SK-N-SH treated with all-trans-retinoic acid at 6 μM for 48 hours (cell line): ENCODE data around the gene PDE1A.

ENCODE experiments used
- ATAC-seq: fragments of 200-7000 bp; cut with Tn5 transposase; 3 replicates; pipeline ENCODE4 v1.9.1; 2020; ENCODE audit warnings: mild to moderate bottlenecking, moderate library complexity
- ARNTL ChIP-seq: fragments of 450-650 bp; formaldehyde crosslinking; IDR thresholded peaks from 2 replicates; pipeline ENCODE4 v1.5.0; 2020; ENCODE audit warnings: low read depth, mild to moderate bottlenecking, moderate library complexity, borderline replicate concordance
- BACH2 ChIP-seq: fragments of 250-450 bp; sonication (Bioruptor Pico); IDR thresholded peaks from 2 replicates; pipeline ENCODE4 v1.9.0; 2021; ENCODE audit warnings: mild to moderate bottlenecking, borderline replicate concordance
- CREB5 ChIP-seq: fragments of 250-450 bp; sonication (Bioruptor Pico); IDR thresholded peaks from 2 replicates; pipeline ENCODE4 v1.5.1; 2020; ENCODE audit warnings: low read depth, mild to moderate bottlenecking, moderate library complexity
- CSDC2 ChIP-seq: fragments of 250-450 bp; sonication (Bioruptor Pico); IDR thresholded peaks from 2 replicates; pipeline ENCODE4 v1.5.0; 2020; ENCODE audit warnings: mild to moderate bottlenecking, moderate library complexity
- CSRNP3 ChIP-seq: fragments of 250-450 bp; sonication (Bioruptor Pico); IDR thresholded peaks from 2 replicates; pipeline ENCODE4 v1.5.1; 2021; ENCODE audit warnings: mild to moderate bottlenecking, moderate library complexity
- ESRRG ChIP-seq: fragments of 250-450 bp; sonication (Bioruptor Pico); IDR thresholded peaks from 2 replicates; pipeline ENCODE4 v1.6.1; 2021; ENCODE audit warnings: mild to moderate bottlenecking
- GLIS3 ChIP-seq: fragments of 250-450 bp; sonication (Bioruptor Pico); IDR thresholded peaks from 2 replicates; pipeline ENCODE4 v1.5.0; 2020; ENCODE audit warnings: mild to moderate bottlenecking, moderate library complexity
- ISL1 ChIP-seq: fragments of 250-450 bp; sonication (Bioruptor Pico); IDR thresholded peaks from 2 replicates; pipeline ENCODE4 v2.1.2; 2022; ENCODE audit warnings: mild to moderate bottlenecking, moderate library complexity
- OSR1 ChIP-seq: fragments of 250-450 bp; sonication (Bioruptor Pico); IDR thresholded peaks from 2 replicates; pipeline ENCODE4 v1.8.0; 2022; ENCODE audit warnings: moderate library complexity, mild to moderate bottlenecking, inconsistent platforms
- PATZ1 ChIP-seq: fragments of 250-450 bp; sonication (Bioruptor Pico); IDR thresholded peaks from 2 replicates; pipeline ENCODE4 v1.8.0; 2020; ENCODE audit warnings: mild to moderate bottlenecking, moderate library complexity, borderline replicate concordance
- PPARA ChIP-seq: fragments of 250-450 bp; sonication (Bioruptor Pico); IDR thresholded peaks from 2 replicates; pipeline ENCODE4 v1.5.0; 2020; ENCODE audit warnings: mild to moderate bottlenecking, borderline replicate concordance
- SNAI2 ChIP-seq: fragments of 250-450 bp; sonication (Bioruptor Pico); IDR thresholded peaks from 2 replicates; pipeline ENCODE4 v1.5.0; 2020; ENCODE audit warnings: mild to moderate bottlenecking, moderate library complexity
- TCF4 ChIP-seq: fragments of 250-450 bp; sonication (Bioruptor Pico); IDR thresholded peaks from 2 replicates; pipeline ENCODE4 v1.8.0; 2021; ENCODE audit warnings: mild to moderate bottlenecking, moderate library complexity, borderline replicate concordance
- TOX ChIP-seq: fragments of 250-450 bp; sonication (Bioruptor Pico); IDR thresholded peaks from 2 replicates; pipeline ENCODE4 v1.8.0; 2021; ENCODE audit warnings: mild to moderate bottlenecking, moderate library complexity, borderline replicate concordance
- TSHZ2 ChIP-seq: fragments of 250-450 bp; sonication (Bioruptor Pico); IDR thresholded peaks from 2 replicates; pipeline ENCODE4 v1.5.0; 2020; ENCODE audit warnings: mild to moderate bottlenecking, moderate library complexity
- ZC3H10 ChIP-seq: fragments of 250-450 bp; sonication (Bioruptor Pico); IDR thresholded peaks from 2 replicates; pipeline ENCODE4 v1.5.1; 2021; ENCODE audit warnings: mild to moderate bottlenecking, moderate library complexity
- ZFP3 ChIP-seq: fragments of 250-450 bp; sonication (Bioruptor Pico); IDR thresholded peaks from 2 replicates; pipeline ENCODE4 v1.5.0; 2020; ENCODE audit warnings: mild to moderate bottlenecking, moderate library complexity
- ZFP30 ChIP-seq: fragments of 450-650 bp; formaldehyde crosslinking; IDR thresholded peaks from 2 replicates; pipeline ENCODE4 v1.5.0; 2022; ENCODE audit warnings: mild to moderate bottlenecking, moderate library complexity
- ZNF70 ChIP-seq: fragments of 450-650 bp; formaldehyde crosslinking; IDR thresholded peaks from 2 replicates; pipeline ENCODE4 v1.5.0; 2020; ENCODE audit warnings: mild to moderate bottlenecking, moderate library complexity
- ZNF8 ChIP-seq: fragments of 450-650 bp; formaldehyde crosslinking; IDR thresholded peaks from 2 replicates; pipeline ENCODE4 v1.5.0; 2020; ENCODE audit warnings: mild to moderate bottlenecking, moderate library complexity
- TF ChIP-seq, protein P1 (sequence below): fragments of 250-450 bp; sonication (Bioruptor Pico); IDR thresholded peaks from 2 replicates; pipeline ENCODE4 v1.8.0; 2021; ENCODE audit warnings: low read depth, mild to moderate bottlenecking, moderate library complexity, borderline replicate concordance

Gene PDE1A

DNA sequence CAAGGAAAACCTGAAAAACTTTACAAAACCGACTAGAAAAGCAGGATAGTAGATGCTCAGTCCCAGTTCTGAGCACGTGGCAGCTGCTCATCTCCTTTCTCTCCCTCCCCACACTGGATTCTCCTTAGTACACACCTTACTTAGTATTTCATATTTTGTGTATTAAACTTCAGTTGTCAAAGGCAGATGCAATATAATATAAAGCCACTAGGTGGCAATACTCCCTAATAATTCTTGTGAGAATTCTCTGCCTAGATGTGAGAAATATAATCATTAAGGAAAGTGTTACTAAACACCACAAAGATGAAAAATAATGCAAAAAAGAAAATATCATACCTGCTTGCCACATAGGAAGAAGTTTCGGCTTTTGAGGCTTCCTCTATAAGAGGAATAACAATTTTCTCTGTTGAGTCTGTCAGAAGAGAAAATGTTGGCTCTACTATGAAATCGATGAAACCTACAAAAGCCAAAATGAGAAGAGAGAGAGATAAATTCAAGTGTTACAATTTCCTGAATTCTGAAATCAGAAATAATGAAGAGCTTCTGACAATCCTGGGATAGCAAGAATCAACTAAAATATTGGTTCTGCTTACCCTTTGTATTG lies 240.6 kb downstream of the PDE1A start:
- peak; percentile 69 for ATAC-seq
- TF ChIP-seq ARNTL = no peak
- no peak for TF ChIP-seq ZNF70 (CRISPR knock-in tag)
- TF ChIP-seq ISL1 (CRISPR knock-in tag) = no peak
- TF ChIP-seq OSR1 = no peak
- no peak for TF ChIP-seq GLIS3 (CRISPR knock-in tag)
- no peak for TF ChIP-seq CSDC2
- TF ChIP-seq CREB5 (CRISPR knock-in tag) = no peak
- no peak for TF ChIP-seq SNAI2 (CRISPR knock-in tag)
- no peak for TF ChIP-seq BACH2 (CRISPR knock-in tag)
- TF ChIP-seq, protein P1, sequence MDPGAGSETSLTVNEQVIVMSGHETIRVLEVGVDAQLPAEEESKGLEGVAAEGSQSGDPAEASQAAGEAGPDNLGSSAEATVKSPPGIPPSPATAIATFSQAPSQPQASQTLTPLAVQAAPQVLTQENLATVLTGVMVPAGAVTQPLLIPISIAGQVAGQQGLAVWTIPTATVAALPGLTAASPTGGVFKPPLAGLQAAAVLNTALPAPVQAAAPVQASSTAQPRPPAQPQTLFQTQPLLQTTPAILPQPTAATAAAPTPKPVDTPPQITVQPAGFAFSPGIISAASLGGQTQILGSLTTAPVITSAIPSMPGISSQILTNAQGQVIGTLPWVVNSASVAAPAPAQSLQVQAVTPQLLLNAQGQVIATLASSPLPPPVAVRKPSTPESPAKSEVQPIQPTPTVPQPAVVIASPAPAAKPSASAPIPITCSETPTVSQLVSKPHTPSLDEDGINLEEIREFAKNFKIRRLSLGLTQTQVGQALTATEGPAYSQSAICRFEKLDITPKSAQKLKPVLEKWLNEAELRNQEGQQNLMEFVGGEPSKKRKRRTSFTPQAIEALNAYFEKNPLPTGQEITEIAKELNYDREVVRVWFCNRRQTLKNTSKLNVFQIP = no peak
- TF ChIP-seq ESRRG (CRISPR knock-in tag) = no peak

- TF ChIP-seq, protein P1 = no peak
- TF ChIP-seq ISL1 (CRISPR knock-in tag) = no peak
- no peak for TF ChIP-seq CREB5 (CRISPR knock-in tag)
- no peak for TF ChIP-seq ZNF8 (CRISPR knock-in tag)
- no peak for TF ChIP-seq TSHZ2 (CRISPR knock-in tag)
- no peak for TF ChIP-seq ZNF70 (CRISPR knock-in tag)
- TF ChIP-seq ZFP30 = no peak
- no peak for TF ChIP-seq GLIS3 (CRISPR knock-in tag)
- TF ChIP-seq CSRNP3 (CRISPR knock-in tag) = no peak
- TF ChIP-seq ZC3H10 (CRISPR knock-in tag) = no peak
- no peak for TF ChIP-seq ARNTL
- no peak for TF ChIP-seq PPARA (CRISPR knock-in tag)
- TF ChIP-seq TOX (CRISPR knock-in tag) = no peak
- TF ChIP-seq ZFP3 (CRISPR knock-in tag) = no peak
- no peak for TF ChIP-seq TCF4 (CRISPR knock-in tag)
- TF ChIP-seq BACH2 (CRISPR knock-in tag) = no peak
- TF ChIP-seq SNAI2 (CRISPR knock-in tag) = no peak
- TF ChIP-seq PATZ1 (CRISPR knock-in tag) = no peak
- no peak for TF ChIP-seq OSR1
- ATAC-seq = no peak
Measured at GRCh38 chr2:182182436-182182835, 244.4 kb downstream of the PDE1A start.
